Spleen (tissue), 7 donors: ENCODE measurements around the gene LARP4B.

ENCODE experiments used
- POLR2AphosphoS5 ChIP-seq, 3 donors: sonication (generic); formaldehyde crosslinking; IDR thresholded peaks; one replicate each; pipeline ENCODE4 v1.5.1; 2017; ENCODE audit warnings: antibody characterized with exemption in 3 of 3
- TF ChIP-seq, protein P1 (sequence below), 11 experiments: fragments of 200-600 bp in 7 of 11; fragments of 450-650 bp in 4 of 11; sonication (generic) in 4 of 11; IDR thresholded peaks in 8 of 11; conservative IDR thresholded peaks in 3 of 11; 1 replicate in 7 of 11; 2 replicates in 4 of 11; pipeline versions ENCODE4 v1.4.0 to v1.8.0; 2016 to 2021; ENCODE audit warnings: antibody characterized with exemption in 11 of 11, inconsistent platforms in 4 of 11, mild to moderate bottlenecking in 1 of 11
- donor health status: DM: no; HTN: no; CAD: no; lungs with moderate emphysema.
- donor health status: DM: no; HTN: no; CAD: no.
- donor health status: DM: no; HTN: no; CAD: no.

DNA sequence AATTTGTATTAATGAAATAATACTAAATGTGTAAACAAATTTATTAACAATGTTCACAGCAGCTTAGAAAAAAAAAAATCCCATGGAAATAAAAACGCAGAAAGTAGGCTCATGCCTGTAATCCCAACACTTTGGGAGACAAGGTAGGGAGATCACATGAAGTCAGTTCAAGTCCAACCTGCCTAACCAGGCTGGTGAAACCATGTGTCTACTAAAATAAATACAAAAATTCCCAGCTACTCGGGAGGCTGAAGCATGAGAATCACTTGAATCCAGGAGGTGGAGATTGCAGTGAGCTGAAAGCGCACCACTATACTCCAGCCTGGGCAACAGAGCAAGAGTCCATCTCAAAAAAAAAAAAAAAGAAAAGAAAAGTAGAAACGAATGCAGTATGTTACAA, 36.2 kb downstream of the LARP4B start:
- TF ChIP-seq, protein P1, sequence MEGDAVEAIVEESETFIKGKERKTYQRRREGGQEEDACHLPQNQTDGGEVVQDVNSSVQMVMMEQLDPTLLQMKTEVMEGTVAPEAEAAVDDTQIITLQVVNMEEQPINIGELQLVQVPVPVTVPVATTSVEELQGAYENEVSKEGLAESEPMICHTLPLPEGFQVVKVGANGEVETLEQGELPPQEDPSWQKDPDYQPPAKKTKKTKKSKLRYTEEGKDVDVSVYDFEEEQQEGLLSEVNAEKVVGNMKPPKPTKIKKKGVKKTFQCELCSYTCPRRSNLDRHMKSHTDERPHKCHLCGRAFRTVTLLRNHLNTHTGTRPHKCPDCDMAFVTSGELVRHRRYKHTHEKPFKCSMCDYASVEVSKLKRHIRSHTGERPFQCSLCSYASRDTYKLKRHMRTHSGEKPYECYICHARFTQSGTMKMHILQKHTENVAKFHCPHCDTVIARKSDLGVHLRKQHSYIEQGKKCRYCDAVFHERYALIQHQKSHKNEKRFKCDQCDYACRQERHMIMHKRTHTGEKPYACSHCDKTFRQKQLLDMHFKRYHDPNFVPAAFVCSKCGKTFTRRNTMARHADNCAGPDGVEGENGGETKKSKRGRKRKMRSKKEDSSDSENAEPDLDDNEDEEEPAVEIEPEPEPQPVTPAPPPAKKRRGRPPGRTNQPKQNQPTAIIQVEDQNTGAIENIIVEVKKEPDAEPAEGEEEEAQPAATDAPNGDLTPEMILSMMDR (IDR thresholded peaks at IDR 0.05 in 8 of 11, conservative IDR thresholded peaks at IDR 0.05 in 3 of 11) = no peak
- no peak for TF ChIP-seq POLR2AphosphoS5 (IDR thresholded peaks at IDR 0.05)
